DND-41 (cell line): ENCODE results near the gene KCNIP4.

Experiments
- EZH2 ChIP-seq: IDR thresholded peaks from 3 replicates; pipeline ENCODE4 v1.6.1; 2012; ENCODE audit warnings: borderline replicate concordance, low read depth, mild to moderate bottlenecking, moderate library complexity, low read length, inconsistent platforms; ENCODE audit not compliant: severe bottlenecking
- TF ChIP-seq, protein P1 (sequence below): IDR thresholded peaks from 2 replicates; pipeline ENCODE4 v1.5.1; 2012; ENCODE audit warnings: borderline replicate concordance, low read length, moderate library complexity, mild to moderate bottlenecking; ENCODE audit not compliant: poor library complexity, severe bottlenecking; ENCODE audit errors: extremely low read depth

DNA sequence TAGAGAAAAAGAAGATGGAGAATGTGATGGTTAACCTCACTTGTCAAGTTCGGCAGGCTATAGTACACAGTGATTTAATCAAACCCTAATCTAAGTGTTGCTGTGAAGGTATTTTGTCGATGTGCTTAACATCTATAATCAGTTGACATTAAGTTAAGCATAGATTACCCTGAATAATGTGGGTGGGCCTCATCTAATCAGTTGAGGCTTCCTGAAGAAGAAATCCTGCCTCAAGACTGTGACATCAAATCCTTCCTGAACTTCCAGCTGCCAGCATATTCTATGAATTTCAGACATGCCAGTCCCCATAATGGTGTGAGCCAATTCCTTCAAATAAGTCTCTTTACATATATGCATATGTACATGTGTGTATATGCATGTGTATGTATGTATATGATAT lies 1066.9 kb downstream of the KCNIP4 start:
- TF ChIP-seq, protein P1, sequence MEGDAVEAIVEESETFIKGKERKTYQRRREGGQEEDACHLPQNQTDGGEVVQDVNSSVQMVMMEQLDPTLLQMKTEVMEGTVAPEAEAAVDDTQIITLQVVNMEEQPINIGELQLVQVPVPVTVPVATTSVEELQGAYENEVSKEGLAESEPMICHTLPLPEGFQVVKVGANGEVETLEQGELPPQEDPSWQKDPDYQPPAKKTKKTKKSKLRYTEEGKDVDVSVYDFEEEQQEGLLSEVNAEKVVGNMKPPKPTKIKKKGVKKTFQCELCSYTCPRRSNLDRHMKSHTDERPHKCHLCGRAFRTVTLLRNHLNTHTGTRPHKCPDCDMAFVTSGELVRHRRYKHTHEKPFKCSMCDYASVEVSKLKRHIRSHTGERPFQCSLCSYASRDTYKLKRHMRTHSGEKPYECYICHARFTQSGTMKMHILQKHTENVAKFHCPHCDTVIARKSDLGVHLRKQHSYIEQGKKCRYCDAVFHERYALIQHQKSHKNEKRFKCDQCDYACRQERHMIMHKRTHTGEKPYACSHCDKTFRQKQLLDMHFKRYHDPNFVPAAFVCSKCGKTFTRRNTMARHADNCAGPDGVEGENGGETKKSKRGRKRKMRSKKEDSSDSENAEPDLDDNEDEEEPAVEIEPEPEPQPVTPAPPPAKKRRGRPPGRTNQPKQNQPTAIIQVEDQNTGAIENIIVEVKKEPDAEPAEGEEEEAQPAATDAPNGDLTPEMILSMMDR: no peak
- TF ChIP-seq EZH2: no peak
